Measurements from ENCODE around the gene PLD5.

DNA sequence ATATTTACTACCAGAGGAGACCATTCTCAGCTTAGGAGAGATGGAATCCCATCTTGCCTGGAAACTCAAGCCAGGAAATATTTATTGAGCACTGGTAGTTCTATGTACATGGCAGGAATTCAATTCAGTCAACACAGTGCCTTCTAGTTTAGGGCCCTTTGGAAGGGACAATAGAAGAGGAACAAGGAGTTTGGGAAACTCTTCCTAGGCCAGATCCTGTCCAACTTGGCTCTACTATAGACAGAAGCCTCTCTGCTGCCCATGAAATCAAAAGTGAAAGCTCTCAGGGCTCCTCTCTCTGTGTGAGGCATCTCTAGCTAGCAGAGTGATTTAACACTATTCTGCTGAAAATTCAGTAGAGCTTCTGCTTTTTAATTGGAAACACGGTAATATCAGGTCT lies 281.0 kb downstream of the PLD5 start:
- TF ChIP-seq, protein P1, sequence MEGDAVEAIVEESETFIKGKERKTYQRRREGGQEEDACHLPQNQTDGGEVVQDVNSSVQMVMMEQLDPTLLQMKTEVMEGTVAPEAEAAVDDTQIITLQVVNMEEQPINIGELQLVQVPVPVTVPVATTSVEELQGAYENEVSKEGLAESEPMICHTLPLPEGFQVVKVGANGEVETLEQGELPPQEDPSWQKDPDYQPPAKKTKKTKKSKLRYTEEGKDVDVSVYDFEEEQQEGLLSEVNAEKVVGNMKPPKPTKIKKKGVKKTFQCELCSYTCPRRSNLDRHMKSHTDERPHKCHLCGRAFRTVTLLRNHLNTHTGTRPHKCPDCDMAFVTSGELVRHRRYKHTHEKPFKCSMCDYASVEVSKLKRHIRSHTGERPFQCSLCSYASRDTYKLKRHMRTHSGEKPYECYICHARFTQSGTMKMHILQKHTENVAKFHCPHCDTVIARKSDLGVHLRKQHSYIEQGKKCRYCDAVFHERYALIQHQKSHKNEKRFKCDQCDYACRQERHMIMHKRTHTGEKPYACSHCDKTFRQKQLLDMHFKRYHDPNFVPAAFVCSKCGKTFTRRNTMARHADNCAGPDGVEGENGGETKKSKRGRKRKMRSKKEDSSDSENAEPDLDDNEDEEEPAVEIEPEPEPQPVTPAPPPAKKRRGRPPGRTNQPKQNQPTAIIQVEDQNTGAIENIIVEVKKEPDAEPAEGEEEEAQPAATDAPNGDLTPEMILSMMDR (conservative IDR thresholded peaks at IDR 0.05; ENCODE audit: low read depth, low read length), result no peak
- TF ChIP-seq EZH2 (IDR thresholded peaks at IDR 0.05; ENCODE audit: low read length, unreplicated experiment), result no peak

Data from PC-3 (cell line).